ENCODE results near the gene WNT8A.

WNT8A gene

DNA sequence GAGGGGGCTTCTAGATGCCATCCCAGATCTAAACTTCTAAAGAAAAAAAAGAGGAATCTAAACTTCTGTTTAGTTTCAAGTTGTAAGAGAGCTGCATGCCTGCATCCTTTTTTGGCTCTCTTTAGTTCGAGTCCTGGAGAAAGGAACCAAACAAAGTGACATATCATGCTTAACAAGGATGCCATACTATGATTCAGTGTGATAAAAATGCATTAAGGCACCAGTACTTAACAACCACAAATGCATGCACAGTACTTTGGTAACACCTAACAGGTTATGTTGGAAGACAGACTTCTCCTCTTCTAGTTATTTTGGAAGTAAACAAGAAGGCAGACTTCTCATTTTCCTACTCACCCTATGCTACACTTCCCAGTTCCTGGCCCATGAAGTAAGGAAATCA, 28.1 kb downstream of the WNT8A start:
- TF ChIP-seq CTCF (IDR thresholded peaks at IDR 0.05; ENCODE audit: low read length, missing control alignments): no peak
- no peak overlapping the region for H3K4me3 ChIP-seq (replicated peaks; ENCODE audit: low read depth, low read length)
- no peak for DNase-seq (ENCODE audit: low read depth)

GRCh38 chr5:138115254-138115653, 31.4 kb downstream of the WNT8A start:
- DNase-seq (ENCODE audit: low read depth): no peak
- no peak for TF ChIP-seq CTCF (IDR thresholded peaks at IDR 0.05; ENCODE audit: low read length, missing control alignments)
- H3K4me3 ChIP-seq (replicated peaks; ENCODE audit: low read depth, low read length): no peak overlapping the region

DNA sequence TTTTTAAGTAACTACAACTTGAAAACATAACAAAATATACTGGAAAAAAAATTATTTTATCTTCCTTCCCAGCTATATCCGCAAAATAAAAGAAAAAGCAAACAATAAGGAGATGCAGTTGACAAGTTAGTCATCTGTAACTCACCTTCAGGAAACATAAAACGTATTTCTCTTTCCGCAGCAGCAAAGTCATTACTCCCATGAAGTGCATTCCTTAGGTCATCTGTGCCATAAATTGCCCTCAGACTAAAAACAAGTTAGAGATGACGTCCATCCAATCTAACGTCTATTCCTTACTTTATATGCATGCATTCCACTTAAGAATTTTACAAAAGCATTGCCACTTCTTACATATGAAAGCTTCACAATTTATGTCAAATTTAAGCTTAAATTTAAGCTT, 44.5 kb downstream of the WNT8A start:
- no peak for TF ChIP-seq CTCF (IDR thresholded peaks at IDR 0.05; ENCODE audit: low read length, missing control alignments)
- no peak overlapping the region for H3K4me3 ChIP-seq (replicated peaks; ENCODE audit: low read depth, low read length)
- DNase-seq (ENCODE audit: low read depth): no peak

DNA sequence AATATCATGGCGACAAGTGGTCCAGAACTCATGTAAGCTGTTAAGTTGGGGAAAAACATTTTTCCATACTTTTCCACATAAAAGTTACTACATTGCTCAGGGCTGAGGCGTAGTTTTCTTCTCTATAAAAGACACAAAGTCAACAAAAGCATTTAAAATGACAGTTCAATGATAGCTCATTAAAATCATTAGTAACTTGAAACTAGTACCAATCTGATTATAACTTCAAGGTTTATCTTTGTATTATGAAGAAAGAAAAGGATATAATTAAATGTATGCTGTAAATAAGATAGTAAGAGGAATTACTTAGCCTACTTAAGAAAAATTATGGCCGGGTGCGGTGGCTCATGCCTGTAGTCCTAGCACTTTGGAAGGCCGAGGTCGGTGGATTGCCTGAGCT, 45.5 kb downstream of the WNT8A start:
- no peak for DNase-seq (ENCODE audit: low read depth)
- no peak for TF ChIP-seq CTCF (IDR thresholded peaks at IDR 0.05; ENCODE audit: low read length, missing control alignments)
- no peak overlapping the region for H3K4me3 ChIP-seq (replicated peaks; ENCODE audit: low read depth, low read length)

GRCh38 chr5:138132543-138132942, 48.7 kb downstream of the WNT8A start:
- DNase-seq (ENCODE audit: low read depth): no peak
- no peak overlapping the region for H3K4me3 ChIP-seq (replicated peaks; ENCODE audit: low read depth, low read length)
- no peak for TF ChIP-seq CTCF (IDR thresholded peaks at IDR 0.05; ENCODE audit: low read length, missing control alignments)

- peak within 1 kb of the TSS; percentile 58 for H3K4me3 ChIP-seq (replicated peaks; ENCODE audit: low read depth, low read length)
- DNase-seq (ENCODE audit: low read depth): peak; percentile 69
- no peak for TF ChIP-seq CTCF (IDR thresholded peaks at IDR 0.05; ENCODE audit: low read length, missing control alignments)
Observed at GRCh38 chr5:138138949-138139780, 55.3 kb downstream of the WNT8A start, which contains the start of gene NME5. Gene NME5, minus strand, starts transcription at chr5:138139428. Its CDS starts 648 bp downstream, at chr5:138138780.

GRCh38 chr5:138139781-138140090, 55.9 kb downstream of the WNT8A start:
- H3K4me3 ChIP-seq (replicated peaks; ENCODE audit: low read depth, low read length): no peak overlapping the region
- TF ChIP-seq CTCF (IDR thresholded peaks at IDR 0.05; ENCODE audit: low read length, missing control alignments): no peak
- DNase-seq (ENCODE audit: low read depth): no peak

Data from fibroblast of pulmonary artery (primary cell).